Neuronal stem cell (in vitro differentiated cells): Measurements from ENCODE around the gene FERMT3.

Experiments
- DNase-seq: peaks from one replicate; pipeline ENCODE4 v3.0.0-alpha.2; 2013; ENCODE audit warnings: low spot score
- H2AFZ ChIP-seq: one replicate; pipeline ENCODE4 v1.6.1; 2013; ENCODE audit warnings: mild to moderate bottlenecking, low read length, inconsistent platforms
- H2AK5ac ChIP-seq: 2 replicates; pipeline ENCODE4 v1.6.1; 2013; ENCODE audit warnings: low read depth, mild to moderate bottlenecking, inconsistent platforms, low read length, moderate library complexity, mixed read lengths
- H2BK120ac ChIP-seq: 2 replicates; pipeline ENCODE4 v1.6.1; 2013; ENCODE audit warnings: low read depth, mild to moderate bottlenecking, inconsistent platforms, low read length, moderate library complexity, mixed read lengths
- H2BK12ac ChIP-seq: one replicate; pipeline ENCODE4 v1.6.1; 2013; ENCODE audit warnings: low read length, inconsistent platforms
- H2BK15ac ChIP-seq: 2 replicates; pipeline ENCODE4 v1.6.1; 2013; ENCODE audit warnings: mild to moderate bottlenecking, low read length, inconsistent platforms, mixed read lengths
- H2BK5ac ChIP-seq: one replicate; pipeline ENCODE4 v1.6.1; 2013; ENCODE audit warnings: inconsistent platforms, mild to moderate bottlenecking, low read length, moderate library complexity
- H3K14ac ChIP-seq: one replicate; pipeline ENCODE4 v1.6.1; 2013; ENCODE audit warnings: low read length, inconsistent platforms
- H3K18ac ChIP-seq: 2 replicates; pipeline ENCODE4 v1.6.1; 2013; ENCODE audit warnings: low read length, inconsistent platforms
- H3K23ac ChIP-seq: 2 replicates; pipeline ENCODE4 v1.6.1; 2013; ENCODE audit warnings: low read depth, mild to moderate bottlenecking, mixed read lengths, low read length, inconsistent platforms; ENCODE audit not compliant: poor library complexity
- H3K27ac ChIP-seq: replicated peaks from 3 replicates; pipeline ENCODE4 v1.5.1; 2013; ENCODE audit warnings: low read length, inconsistent platforms
- H3K27me3 ChIP-seq, 3 experiments: 2 replicates each; pipeline ENCODE4 v1.6.1; 2013; ENCODE audit warnings: low read length in 3 of 3, mild to moderate bottlenecking in 2 of 3, inconsistent platforms in 1 of 3, low read depth in 1 of 3, mixed read lengths in 1 of 3, moderate library complexity in 1 of 3; ENCODE audit not compliant: control insufficient read depth in 3 of 3, insufficient read depth in 3 of 3
- H3K36me3 ChIP-seq, 2 donors: replicated peaks in 1 of 2; 2 replicates each; pipeline ENCODE4 v1.6.1; 2013; ENCODE audit warnings: low read length in 2 of 2; ENCODE audit not compliant: control insufficient read depth in 2 of 2, insufficient read depth in 2 of 2
- H3K4ac ChIP-seq: 2 replicates; pipeline ENCODE4 v1.6.1; 2013; ENCODE audit warnings: inconsistent platforms, mild to moderate bottlenecking, low read length, moderate library complexity
- H3K4me1 ChIP-seq, 2 donors: 1 replicate in 1 of 2; 2 replicates in 1 of 2; pipeline ENCODE4 v1.6.1; 2013; ENCODE audit warnings: low read length in 2 of 2, low read depth in 1 of 2; ENCODE audit not compliant: control insufficient read depth in 2 of 2, insufficient read depth in 1 of 2
- H3K4me2 ChIP-seq: one replicate; pipeline ENCODE4 v1.6.1; 2013; ENCODE audit warnings: mild to moderate bottlenecking, low read length, inconsistent platforms; ENCODE audit not compliant: insufficient read depth, poor library complexity, severe bottlenecking
- H3K4me3 ChIP-seq, 2 donors: 2 replicates each; pipeline ENCODE4 v1.5.1; 2013; ENCODE audit warnings: low read length in 2 of 2, mild to moderate bottlenecking in 2 of 2, inconsistent platforms in 1 of 2, moderate library complexity in 1 of 2
- H3K79me1 ChIP-seq: one replicate; pipeline ENCODE4 v1.6.1; 2013; ENCODE audit warnings: low read depth, mild to moderate bottlenecking, inconsistent platforms, low read length, moderate library complexity
- H3K9ac ChIP-seq: one replicate; pipeline ENCODE4 v1.6.1; 2013; ENCODE audit warnings: mild to moderate bottlenecking, low read depth, low read length, inconsistent platforms; ENCODE audit not compliant: poor library complexity
- H3K9me3 ChIP-seq, 2 donors: replicated peaks in 1 of 2; 2 replicates each; pipeline versions ENCODE3 to v1.6.1; 2013; ENCODE audit warnings: low read length in 2 of 2, mild to moderate bottlenecking in 2 of 2, inconsistent platforms in 1 of 2, low read depth in 1 of 2, mixed read lengths in 1 of 2, moderate library complexity in 1 of 2; ENCODE audit not compliant: control insufficient read depth in 2 of 2, insufficient read depth in 1 of 2
- H4K8ac ChIP-seq: one replicate; pipeline ENCODE4 v1.6.1; 2013; ENCODE audit warnings: low read depth, mild to moderate bottlenecking, inconsistent platforms, low read length, moderate library complexity
- H4K91ac ChIP-seq: one replicate; pipeline ENCODE4 v1.6.1; 2013; ENCODE audit warnings: low read length, low read depth, mild to moderate bottlenecking, inconsistent platforms; ENCODE audit not compliant: poor library complexity
- WGBS, 2 donors: extraction: QIAGEN DNeasy Blood & Tissue Kit; methylation state at CpG; one replicate each; pipeline ENCODE4 v1.1.7; 2013; ENCODE audit warnings: missing lambda C conversion rate in 2 of 2, mixed read lengths in 1 of 2; ENCODE audit not compliant: insufficient read length in 2 of 2, insufficient replicate concordance in 1 of 2; ENCODE audit errors: extremely low coverage in 2 of 2; 5-methylcytosine and 5-hydroxymethylcytosine counted together

Gene FERMT3

GRCh38 chr11:64234647-64235379, 28.3 kb downstream of the FERMT3 start:
- peak overlapping the region; percentile 88 for H3K4me2 ChIP-seq
- H4K91ac ChIP-seq, result no peak overlapping the region
- peak overlapping the region; percentile 91 for H3K4ac ChIP-seq
- DNase-seq, result no peak
- H3K27me3 ChIP-seq, result peaks cover 0 to 36% (median 0%) of the 10 kb centered on the region in 3 experiments
- H3K9me3 ChIP-seq, result no peaks in the 10 kb centered on the region
- H3K36me3 ChIP-seq, result peaks cover 5% of the 10 kb centered on the region in 2 donors
- H2BK5ac ChIP-seq, result peak overlapping the region; percentile 59
- no peak overlapping the region for H4K8ac ChIP-seq
- H3K23ac ChIP-seq, result peak overlapping the region; percentile 71
- H3K79me1 ChIP-seq, result peaks cover 5% of the 10 kb centered on the region
- WGBS, 2 donors, result no CpG with 5 or more reads among the region's 80 CpGs
- H3K14ac ChIP-seq, result no peak overlapping the region
- peak overlapping the region in 1 of 2 donors; percentile 85 for H3K4me3 ChIP-seq
- no peak overlapping the region for H2BK12ac ChIP-seq
- H3K27ac ChIP-seq, result no peak overlapping the region
- peaks cover 3 to 11% of the 10 kb centered on the region in 2 donors for H3K4me1 ChIP-seq
- H2AK5ac ChIP-seq, result peak overlapping the region; percentile 90
- no peak overlapping the region for H2BK15ac ChIP-seq
- peak overlapping the region; percentile 88 for H3K9ac ChIP-seq
- H2AFZ ChIP-seq, result no peak overlapping the region
- peak overlapping the region; percentile 38 for H2BK120ac ChIP-seq
- H3K18ac ChIP-seq, result peak overlapping the region; percentile 86

- peak overlapping the region; percentile 88 for H3K9ac ChIP-seq
- H3K4ac ChIP-seq, result no peak overlapping the region
- peaks cover 7 to 17% of the 10 kb centered on the region in 2 donors for H3K4me1 ChIP-seq
- peaks cover 5% of the 10 kb centered on the region in 2 donors for H3K36me3 ChIP-seq
- H2AFZ ChIP-seq, result no peak overlapping the region
- H2BK120ac ChIP-seq, result no peak overlapping the region
- H3K79me1 ChIP-seq, result peaks cover 5% of the 10 kb centered on the region
- peaks cover 0 to 36% (median 0%) of the 10 kb centered on the region in 3 experiments for H3K27me3 ChIP-seq
- peak overlapping the region; percentile 90 for H2AK5ac ChIP-seq
- peak overlapping the region; percentile 59 for H2BK5ac ChIP-seq
- H3K23ac ChIP-seq, result peak overlapping the region; percentile 90
- no peak overlapping the region for H3K4me2 ChIP-seq
- H4K8ac ChIP-seq, result no peak overlapping the region
- peak overlapping the region; percentile 75 for H3K14ac ChIP-seq
- H3K18ac ChIP-seq, result no peak overlapping the region
- DNase-seq, result no peak
- peak overlapping the region in 1 of 2 donors; percentile 36 for H3K4me3 ChIP-seq
- WGBS, 2 donors, result no CpG with 5 or more reads among the region's 12 CpGs
- H3K9me3 ChIP-seq, result no peaks in the 10 kb centered on the region
- H2BK15ac ChIP-seq, result peak overlapping the region; percentile 45
- H4K91ac ChIP-seq, result no peak overlapping the region
- H3K27ac ChIP-seq, result no peak overlapping the region
- H2BK12ac ChIP-seq, result no peak overlapping the region
Measured at GRCh38 chr11:64235437-64236161, 29.1 kb downstream of the FERMT3 start.

- Histone ChIP-seq H3K4ac (no peak overlapping the region), H2BK15ac (no peak overlapping the region), H3K27ac (no peak overlapping the region), H2BK12ac (no peak overlapping the region), H4K91ac (no peak overlapping the region), H2BK120ac (no peak overlapping the region), H3K36me3 (peaks cover 2 to 5% of the 10 kb centered on the region in 2 donors), H2AK5ac (no peak overlapping the region), H3K4me3 (no peak overlapping the region), H3K4me1 (peaks cover 8 to 19% of the 10 kb centered on the region in 2 donors), H3K27me3 (peaks cover 0 to 23% (median 0%) of the 10 kb centered on the region in 3 experiments), H3K9ac (peak overlapping the region; percentile 44), H3K14ac (no peak overlapping the region), H3K18ac (no peak overlapping the region), H3K79me1 (peaks cover 14% of the 10 kb centered on the region), H3K9me3 (no peaks in the 10 kb centered on the region), H2AFZ (no peak overlapping the region), H4K8ac (no peak overlapping the region), H3K23ac (no peak overlapping the region), H2BK5ac (no peak overlapping the region), H3K4me2 (no peak overlapping the region)
- DNase-seq, result no peak
- WGBS, 2 donors, result no CpG with 5 or more reads among the region's 12 CpGs
Measured at GRCh38 chr11:64237484-64237951, 31.0 kb downstream of the FERMT3 start.

- Histone ChIP-seq H3K18ac (no peak overlapping the region), H3K4me1 (peaks cover 8 to 20% of the 10 kb centered on the region in 2 donors), H3K4me2 (no peak overlapping the region), H3K4me3 (no peak overlapping the region), H2BK120ac (no peak overlapping the region), H3K27ac (no peak overlapping the region), H3K9me3 (no peaks in the 10 kb centered on the region), H3K79me1 (peaks cover 15% of the 10 kb centered on the region), H2AK5ac (peak overlapping the region; percentile 46), H3K36me3 (peaks cover 3 to 5% of the 10 kb centered on the region in 2 donors), H2BK15ac (no peak overlapping the region), H3K9ac (peak overlapping the region; percentile 44), H2BK12ac (peak overlapping the region; percentile 66), H4K8ac (peak overlapping the region; percentile 56), H2BK5ac (no peak overlapping the region), H4K91ac (no peak overlapping the region), H3K23ac (peak overlapping the region; percentile 81), H2AFZ (no peak overlapping the region), H3K27me3 (peaks cover 0 to 18% (median 0%) of the 10 kb centered on the region in 3 experiments), H3K4ac (no peak overlapping the region), H3K14ac (no peak overlapping the region)
- no CpG with 5 or more reads among the region's 9 CpGs for WGBS, 2 donors
- no peak for DNase-seq
Measured at GRCh38 chr11:64238076-64238475, 31.6 kb downstream of the FERMT3 start.
